Heart left ventricle (tissue), 16 donors: ENCODE data around the gene SSX2IP. TPM values are rescaled to one million over a fixed set of nuclear protein-coding genes. Genes with fewer than 3 reads are reported as not detected.
A peak's percentile ranks its signal among the peaks of the same experiment; 100 is the strongest.
"Not testable (repeated sequence)": the region's sequence is repeated elsewhere in the genome, so short reads cannot be mapped to it uniquely, and the experiment has no call there.

Experiments
- ATAC-seq, 4 donors: fragments of 200-7000 bp; cut with Tn5 transposase; one replicate each; pipeline ENCODE4 v1.9.1; 2020 to 2022; ENCODE audit warnings: moderate library complexity in 4 of 4, mild to moderate bottlenecking in 3 of 4, moderate number of reproducible peaks in 1 of 4
- DNase-seq, 5 donors: peaks; one replicate each; pipeline ENCODE4 v3.0.0-alpha.2; 2020
- H3K27ac ChIP-seq, 12 donors: fragments of 200-600 bp; sonication (generic) in 4 of 12; one replicate each; pipeline versions ENCODE4 v1.5.0 to v1.8.0; 2016 to 2022; ENCODE audit warnings: mild to moderate bottlenecking in 2 of 12
- H3K27me3 ChIP-seq, 9 donors: fragments of 200-600 bp; sonication (generic) in 2 of 9; one replicate each; pipeline versions ENCODE4 v1.5.1 to v1.8.0; 2016 to 2022; ENCODE audit warnings: mild to moderate bottlenecking in 3 of 9
- H3K36me3 ChIP-seq, 9 donors: fragments of 200-600 bp; sonication (generic) in 2 of 9; one replicate each; pipeline versions ENCODE4 v1.5.0 to v1.8.0; 2018 to 2022; ENCODE audit warnings: mild to moderate bottlenecking in 2 of 9
- H3K4me1 ChIP-seq, 12 donors: fragments of 200-600 bp; sonication (generic) in 4 of 12; one replicate each; pipeline versions ENCODE4 v1.5.0 to v1.8.0; 2016 to 2022; ENCODE audit warnings: mild to moderate bottlenecking in 3 of 12
- H3K4me3 ChIP-seq, 12 donors: fragments of 200-600 bp; sonication (generic) in 4 of 12; one replicate each; pipeline versions ENCODE4 v1.5.0 to v1.8.0; 2017 to 2022; ENCODE audit warnings: mild to moderate bottlenecking in 9 of 12, moderate library complexity in 4 of 12
- H3K9me3 ChIP-seq, 12 donors: fragments of 200-600 bp; sonication (generic) in 4 of 12; one replicate each; pipeline versions ENCODE4 v1.5.0 to v1.8.0; 2016 to 2022; ENCODE audit warnings: mild to moderate bottlenecking in 1 of 12
- POLR2A ChIP-seq, 2 donors: fragments of 450-650 bp; IDR thresholded peaks; one replicate each; pipeline ENCODE4 v1.6.1; 2017; ENCODE audit warnings: antibody characterized with exemption in 2 of 2, mild to moderate bottlenecking in 2 of 2, moderate library complexity in 2 of 2
- WGBS, 4 donors: extraction: QIAGEN DNeasy Blood & Tissue Kit in 2 of 4; methylation state at CpG; one replicate each; pipeline versions ENCODE4 v1.1.5 to v1.1.7; 2013 to 2018; 5-methylcytosine and 5-hydroxymethylcytosine counted together
- intact Hi-C, 10 donors: fragments of 100-400 bp; cut with DNase I; formaldehyde crosslinking; loops; one replicate each; pipeline versions ENCODE4 v1.11.1 to v1.14.2; 2022
- polyA plus RNA-seq, 2 donors: library from polyadenylated mRNA; stranded (reverse); fragments of 200-250 nt; gene quantifications; one replicate each; pipeline ENCODE4 v1.2.3, GENCODE V29; 2013
- total RNA-seq, 9 donors: library from RNA; depleted of rRNA in 2 of 9; stranded (reverse); fragments of >200 nt in 2 of 9; fragmentation: NEBNext Ultra II Directional in 3 of 9; extraction: Animal tissue kit (Norgen Biotek cat#: 25700) in 3 of 9; gene quantifications; one replicate each; pipeline versions ENCODE4 v1.1.0 to v1.2.4, GENCODE V29; 2016 to 2023
- TF ChIP-seq, protein P1 (sequence below), 12 donors: fragments of 200-600 bp; sonication (generic) in 4 of 12; IDR thresholded peaks; one replicate each; pipeline versions ENCODE4 v1.5.0 to v1.8.0; 2018 to 2022; ENCODE audit warnings: antibody characterized with exemption in 12 of 12, mild to moderate bottlenecking in 5 of 12
- donor health status: ischemic (EF 13 %, LVEDD 7.1; RV severe dilation, severe dysfunction).
- donor health status: healthy with polysubstance abuse.
- donor health status: DM: no; HTN: yes; CAD: no.
- donor health status: DM: no; HTN: no; CAD: no.
- donor health status: ischemic (EF 25% LVEDD 6.9; RV normal size, moderate dysfunction).
- donor health status: ischemic (EF 25% LVEDD 5.7; RV mildly dilated, moderate dysfunction).
- donor health status: healthy.
- donor health status: DM: yes; HTN: yes; CAD: no.
- donor health status: ischemic (EF 35%, LVEDD 5.7; RV mildly dilated, moderate dysfunction).
- donor health status: nonischemic (EF 11% LVEDD 7.7; RV severe dilation, severe dysfunction).
- donor health status: DM: yes; HTN: yes; CAD: no.
- donor health status: PGD.
- donor health status: ischemic (EF 29% LVEDD 5.4; RV normal size, mild dysfunction).
- donor health status: nonischemic (EF 23%, LVEDD 6.1; RV moderate dilation, normal function).

SSX2IP gene
- total and polyA plus RNA-seq, 11 donors, result 2.6 to 18.5 (median 13.7) TPM

DNA sequence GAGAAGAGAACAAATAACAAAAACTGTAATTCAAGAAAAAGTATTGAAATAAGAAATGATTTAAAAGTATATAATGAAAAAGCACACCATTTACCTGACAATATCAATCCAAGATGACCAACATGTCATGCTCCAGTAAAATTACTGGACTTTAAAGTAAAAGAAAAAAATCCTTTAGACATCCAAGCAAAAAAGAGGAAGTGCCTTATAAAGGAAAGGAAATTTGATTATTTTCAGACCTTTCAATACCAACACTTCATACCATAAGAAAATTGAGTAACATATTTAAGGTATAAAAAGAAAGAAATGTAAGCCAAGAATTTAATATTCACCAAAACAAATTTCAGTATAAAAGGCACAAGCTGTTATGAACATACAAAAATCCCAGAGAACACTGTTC, 46.2 kb upstream of the SSX2IP start:
- Histone ChIP-seq H3K4me3 (no peak overlapping the region), H3K27me3 (peaks cover 0 to 8% (median 0%) of the 10 kb centered on the region in 9 donors), H3K9me3 (peaks cover 0 to 2% (median 0%) of the 10 kb centered on the region in 12 donors), H3K27ac (no peak overlapping the region), H3K4me1 (no peaks in the 10 kb centered on the region), H3K36me3 (no peaks in the 10 kb centered on the region)
- no peak for ATAC-seq
- no peak for TF ChIP-seq POLR2A (IDR thresholded peaks at IDR 0.05)
- TF ChIP-seq, protein P1, sequence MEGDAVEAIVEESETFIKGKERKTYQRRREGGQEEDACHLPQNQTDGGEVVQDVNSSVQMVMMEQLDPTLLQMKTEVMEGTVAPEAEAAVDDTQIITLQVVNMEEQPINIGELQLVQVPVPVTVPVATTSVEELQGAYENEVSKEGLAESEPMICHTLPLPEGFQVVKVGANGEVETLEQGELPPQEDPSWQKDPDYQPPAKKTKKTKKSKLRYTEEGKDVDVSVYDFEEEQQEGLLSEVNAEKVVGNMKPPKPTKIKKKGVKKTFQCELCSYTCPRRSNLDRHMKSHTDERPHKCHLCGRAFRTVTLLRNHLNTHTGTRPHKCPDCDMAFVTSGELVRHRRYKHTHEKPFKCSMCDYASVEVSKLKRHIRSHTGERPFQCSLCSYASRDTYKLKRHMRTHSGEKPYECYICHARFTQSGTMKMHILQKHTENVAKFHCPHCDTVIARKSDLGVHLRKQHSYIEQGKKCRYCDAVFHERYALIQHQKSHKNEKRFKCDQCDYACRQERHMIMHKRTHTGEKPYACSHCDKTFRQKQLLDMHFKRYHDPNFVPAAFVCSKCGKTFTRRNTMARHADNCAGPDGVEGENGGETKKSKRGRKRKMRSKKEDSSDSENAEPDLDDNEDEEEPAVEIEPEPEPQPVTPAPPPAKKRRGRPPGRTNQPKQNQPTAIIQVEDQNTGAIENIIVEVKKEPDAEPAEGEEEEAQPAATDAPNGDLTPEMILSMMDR (IDR thresholded peaks at IDR 0.05), result no peak
- DNase-seq, result no peak
- intact Hi-C loops, result no loop called here

DNA sequence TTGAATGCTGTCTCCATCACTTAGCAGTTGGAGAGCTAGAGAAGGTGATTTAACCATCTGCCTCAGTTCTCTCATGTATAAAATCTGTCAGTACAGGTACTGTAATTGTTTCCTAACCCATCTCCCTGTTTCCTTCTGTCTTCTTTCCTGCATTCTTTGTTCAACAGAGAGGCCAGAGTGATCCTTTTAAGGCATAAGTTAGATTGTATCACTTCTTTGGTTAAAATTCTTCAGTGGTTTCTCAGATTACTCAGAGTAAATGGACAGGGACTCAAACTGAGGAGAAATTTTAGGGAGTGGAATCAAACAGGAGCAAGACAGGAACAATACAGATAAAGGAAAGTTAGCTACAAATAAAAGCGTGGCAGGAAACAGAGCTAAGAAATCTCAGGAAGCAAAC, 45.2 kb upstream of the SSX2IP start:
- no peaks in the 10 kb centered on the region for H3K36me3 ChIP-seq
- no peak overlapping the region for H3K27ac ChIP-seq
- TF ChIP-seq POLR2A (IDR thresholded peaks at IDR 0.05), result no peak
- TF ChIP-seq, protein P1 (IDR thresholded peaks at IDR 0.05), result no peak
- DNase-seq, result no peak
- no peak for ATAC-seq
- peaks cover 0 to 8% (median 0%) of the 10 kb centered on the region in 9 donors for H3K27me3 ChIP-seq
- H3K4me1 ChIP-seq, result no peaks in the 10 kb centered on the region
- peaks cover 0 to 2% (median 0%) of the 10 kb centered on the region in 12 donors for H3K9me3 ChIP-seq
- intact Hi-C loops, result no loop called here
- no peak overlapping the region for H3K4me3 ChIP-seq
- WGBS, 4 donors, result 61 to 79% (median 69%) methylated on average over 1 of the region's 1 CpG

DNA sequence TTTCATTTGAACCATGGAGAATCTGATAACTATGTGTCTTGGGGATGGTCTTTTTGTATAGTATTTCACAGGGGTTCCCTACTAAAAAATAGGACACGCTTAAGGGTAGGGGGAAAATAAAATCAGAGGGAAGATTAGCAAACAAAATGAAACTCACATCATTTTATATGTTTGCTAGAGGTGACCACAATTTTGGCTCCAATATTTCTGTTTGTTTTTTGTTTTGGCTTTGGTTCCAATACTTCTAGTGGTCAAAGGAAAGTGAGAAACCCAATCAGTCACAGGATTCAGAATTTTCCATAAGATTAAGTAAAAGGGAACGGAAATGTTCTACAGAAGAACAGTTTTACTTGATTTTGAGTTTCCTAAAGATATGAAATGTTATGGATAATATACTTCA, 42.3 kb upstream of the SSX2IP start:
- intact Hi-C loops, result no loop called here
- Histone ChIP-seq H3K36me3 (no peaks in the 10 kb centered on the region), H3K9me3 (peaks cover 0 to 2% (median 0%) of the 10 kb centered on the region in 12 donors), H3K4me3 (no peak overlapping the region), H3K27ac (no peak overlapping the region), H3K4me1 (peaks cover 0 to 2% (median 0%) of the 10 kb centered on the region in 12 donors), H3K27me3 (peaks cover 0 to 5% (median 0%) of the 10 kb centered on the region in 9 donors)
- DNase-seq, result no peak
- ATAC-seq, result no peak
- TF ChIP-seq, protein P1 (IDR thresholded peaks at IDR 0.05), result no peak
- TF ChIP-seq POLR2A (IDR thresholded peaks at IDR 0.05), result no peak
- WGBS, 4 donors, result 47 to 82% (median 47%) methylated on average over 2 of the region's 2 CpGs

DNA sequence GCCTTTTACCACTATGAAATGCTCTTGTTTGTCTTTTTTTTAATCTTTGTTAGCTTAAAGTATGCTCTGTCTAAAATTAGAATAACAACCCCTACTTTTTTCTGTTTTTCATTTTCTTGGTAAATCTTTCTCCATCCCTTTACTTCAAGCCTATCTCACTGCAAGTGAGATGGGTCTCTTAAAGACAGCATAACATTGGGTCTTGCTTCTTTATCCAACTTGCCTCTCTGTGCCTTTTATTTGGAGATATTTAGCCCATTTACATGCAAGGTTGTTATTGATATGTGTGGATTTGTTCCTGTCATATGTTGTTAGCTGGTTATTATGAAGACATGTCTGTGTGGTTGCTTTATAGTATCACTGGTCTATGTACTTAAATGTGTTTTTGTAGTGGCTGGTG, 41.3 kb upstream of the SSX2IP start:
- H3K36me3 ChIP-seq, result no peaks in the 10 kb centered on the region
- no peak for ATAC-seq
- no peak for TF ChIP-seq POLR2A (IDR thresholded peaks at IDR 0.05)
- TF ChIP-seq, protein P1 (IDR thresholded peaks at IDR 0.05), result no peak
- intact Hi-C loops, result no loop called here
- peaks cover 0 to 2% (median 0%) of the 10 kb centered on the region in 12 donors for H3K9me3 ChIP-seq
- no peak for DNase-seq
- peaks cover 0 to 12% (median 0%) of the 10 kb centered on the region in 12 donors for H3K4me1 ChIP-seq
- no peak overlapping the region for H3K4me3 ChIP-seq
- no peak overlapping the region for H3K27ac ChIP-seq
- H3K27me3 ChIP-seq, result peaks cover 0 to 5% (median 0%) of the 10 kb centered on the region in 9 donors

DNA sequence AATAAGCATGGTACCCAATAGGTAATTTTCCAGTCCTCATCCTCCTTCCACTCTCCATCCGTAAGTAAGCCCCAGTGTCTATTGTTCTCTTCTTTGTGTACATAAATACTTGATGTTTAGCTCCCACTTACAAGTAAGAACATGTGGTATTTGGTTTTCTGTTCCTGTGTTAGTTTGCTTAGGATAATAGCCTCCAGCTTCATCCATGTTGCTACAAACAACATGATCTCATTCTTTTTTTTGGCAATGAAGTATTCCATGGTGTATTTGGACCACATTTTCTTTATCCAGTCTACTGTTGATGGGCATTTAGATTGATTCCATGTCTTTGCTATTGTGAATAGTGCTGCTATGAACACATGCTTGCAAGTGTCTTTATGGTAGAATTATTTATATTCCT, 37.5 kb upstream of the SSX2IP start:
- DNase-seq, H3K36me3 ChIP-seq, H3K9me3 ChIP-seq, H3K27me3 ChIP-seq, H3K4me3 ChIP-seq, intact Hi-C loops: not testable (repeated sequence)
- peaks cover 0 to 24% (median 0%) of the 10 kb centered on the region in 12 donors for H3K4me1 ChIP-seq
- ATAC-seq, result peak in 1 of 4 donors; percentile 61
- peak overlapping the region in 3 of 12 donors; percentile 14 to 49 (median 20) for H3K27ac ChIP-seq
- WGBS, 4 donors, result 51 to 77% (median 71%) methylated on average over 1 of the region's 1 CpG
